Tibial nerve (tissue), 3 donors: ENCODE measurements around the gene NTRK3.

Source experiments
- CTCF ChIP-seq, 5 experiments: fragments of 200-600 bp in 3 of 5; fragments of 450-650 bp in 2 of 5; sonication (generic) in 3 of 5; IDR thresholded peaks; one replicate each; pipeline ENCODE4 v1.5.1; 2016 to 2019; ENCODE audit warnings: antibody characterized with exemption in 5 of 5, mild to moderate bottlenecking in 3 of 5, moderate library complexity in 2 of 5
- POLR2A ChIP-seq, 2 donors: fragments of 450-650 bp; IDR thresholded peaks; one replicate each; pipeline ENCODE4 v1.6.1; 2017; ENCODE audit warnings: antibody characterized with exemption in 2 of 2, mild to moderate bottlenecking in 2 of 2, moderate library complexity in 2 of 2

GRCh38 chr15:88040516-88040915 is 216.0 kb downstream of the NTRK3 start:
- TF ChIP-seq POLR2A (IDR thresholded peaks at IDR 0.05) (no peak), CTCF (IDR thresholded peaks at IDR 0.05) (no peak)
